Stimulated activated CD8-positive, alpha-beta memory T cell treated with anti-CD3 and anti-CD28 coated beads, Interleukin-12 subunit alpha, Interleukin-12 subunit beta, amount 100 ng/mL, for 24 hours (primary cell): ENCODE results near the gene PRMT7.
A peak's percentile ranks its signal among the peaks of the same experiment; 100 is the strongest.

Experiments used
- DNase-seq: peaks from one replicate; pipeline ENCODE4 v3.0.0-alpha.2; 2020; ENCODE audit errors: extremely low read depth

PRMT7 gene

DNA sequence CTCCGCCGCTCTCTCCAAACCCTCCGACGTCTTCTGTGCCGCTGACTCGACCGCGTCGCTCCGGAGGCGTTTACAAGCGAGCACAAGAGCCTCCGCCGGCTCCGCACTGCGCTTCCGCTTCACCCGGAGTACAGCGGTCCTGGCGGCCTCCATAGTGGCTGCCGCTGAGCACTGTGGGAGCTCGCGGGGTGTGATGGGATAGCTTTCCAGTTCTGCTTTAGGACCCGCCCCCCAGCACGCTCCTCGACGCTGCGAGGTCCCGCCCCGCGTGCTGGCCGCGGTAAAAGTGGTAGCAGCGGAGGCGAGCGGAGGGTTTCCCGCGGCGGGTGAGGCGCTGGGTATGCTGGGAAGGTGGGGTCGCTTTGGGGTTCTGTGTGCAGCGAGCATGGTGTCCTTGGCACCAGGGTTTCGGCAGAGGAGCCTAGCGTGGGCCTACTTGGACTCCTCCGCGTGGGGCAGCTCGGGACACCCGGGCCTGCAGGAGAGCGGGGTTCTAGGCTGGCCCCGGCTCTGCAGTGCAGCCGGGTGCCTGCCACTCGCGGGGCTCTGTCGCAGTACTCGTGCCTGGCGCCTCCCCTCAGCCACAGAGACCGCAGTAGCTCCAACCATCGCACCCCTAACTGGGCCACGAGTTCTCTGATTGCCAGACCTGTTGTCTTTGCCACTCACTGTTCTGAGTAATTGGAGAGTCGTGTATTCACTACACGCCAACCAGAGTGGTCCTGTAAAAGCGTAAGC lies at the start of gene PRMT7, which contains the start of gene SLC7A6OS:
Gene PRMT7 (plus strand): TSS at position 246 of the 738 bp plus-strand sequence. CDS start 4,961 bp downstream, outside the sequence.
Gene SLC7A6OS (minus strand): TSS at position 173 of the 738 bp plus-strand sequence. CDS start 20 bp downstream, at position 153.
- peak; percentile 85 for DNase-seq

DNA sequence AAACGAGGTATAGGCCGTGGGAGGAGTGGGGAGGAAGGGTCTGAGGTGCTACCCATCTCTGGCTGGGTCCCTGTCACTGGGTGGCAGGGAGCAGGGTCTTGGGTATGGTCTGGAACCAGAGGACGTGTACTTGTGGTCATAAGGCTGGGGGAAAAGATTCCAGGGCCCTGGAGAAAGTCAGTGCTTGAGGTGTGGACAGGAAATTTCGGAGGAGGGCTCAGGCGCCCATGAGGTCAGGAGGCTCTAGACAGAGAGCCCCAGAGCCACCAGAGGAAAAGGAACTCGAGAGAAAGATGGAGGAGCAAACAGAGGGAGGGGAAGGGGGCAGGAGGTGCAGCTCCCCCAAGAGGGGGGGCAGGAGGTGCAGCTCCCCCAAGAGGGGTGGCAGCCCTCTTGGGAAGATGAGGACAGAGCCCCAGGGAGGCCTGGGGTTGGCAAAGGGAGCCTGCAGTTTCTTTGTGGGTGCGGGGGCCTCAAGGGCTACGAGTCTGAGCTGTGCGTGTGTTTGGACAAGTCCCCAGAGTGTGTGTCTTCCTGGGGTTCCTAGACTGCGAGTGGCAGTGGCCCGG lies 47.2 kb upstream of the PRMT7 start:
- no peak for DNase-seq

DNA sequence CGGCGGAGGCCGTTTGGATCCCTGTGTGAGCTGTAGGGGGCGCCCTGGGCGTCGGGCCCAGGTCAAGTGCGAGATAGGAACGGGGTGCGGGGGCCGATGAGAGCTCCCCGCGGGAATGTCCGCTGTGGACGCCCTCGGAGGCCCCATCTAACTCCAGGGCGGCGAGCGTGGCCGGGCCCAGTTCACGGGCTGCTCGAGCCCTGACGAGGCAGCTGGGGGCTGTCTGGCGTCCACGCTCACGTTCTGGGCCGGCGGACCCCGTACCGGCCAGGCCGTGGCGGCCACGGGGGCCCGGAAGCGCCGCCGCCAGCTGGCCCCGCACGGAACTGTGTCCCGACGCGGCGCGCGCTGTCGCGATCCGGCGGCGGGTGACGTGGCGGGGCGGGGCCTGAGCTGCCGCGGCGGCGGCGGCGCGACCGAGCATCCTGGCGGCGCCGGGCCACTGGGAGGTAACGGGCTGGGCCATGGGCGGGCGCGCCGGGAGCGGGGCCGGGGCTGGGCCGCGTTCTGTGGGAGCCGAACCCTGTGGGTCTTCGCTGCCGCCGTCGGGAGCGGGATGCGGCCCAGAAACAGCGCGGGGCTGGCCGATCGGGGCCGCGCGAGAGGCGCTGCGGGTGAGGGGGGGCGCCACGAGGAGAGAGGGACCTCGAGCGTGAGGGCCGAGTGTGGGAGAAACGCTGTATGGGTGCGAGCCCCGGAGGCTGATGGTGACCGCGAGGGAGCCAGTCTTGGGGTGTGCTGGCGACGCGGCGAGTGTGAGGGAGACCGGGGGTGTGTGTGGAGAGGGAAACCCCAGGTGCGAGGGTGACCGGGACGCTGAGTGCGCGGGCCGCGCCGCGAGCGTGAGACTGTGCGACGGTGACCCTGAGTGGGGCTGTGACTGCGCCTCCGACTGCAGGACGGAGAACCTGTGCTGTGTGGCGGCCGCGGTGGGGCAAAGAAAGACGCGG lies 46.4 kb upstream of the PRMT7 start, which contains the start of gene SLC7A6:
Gene SLC7A6 (plus strand): TSS at position 399 of the 950 bp plus-strand sequence. CDS start 10,201 bp downstream, outside the sequence.
- peak; percentile 66 for DNase-seq

- DNase-seq, result no peak
These were observed 45.5 kb upstream of the PRMT7 start for GRCh38 chr16:68265078-68265920.

- no peak for DNase-seq
These were observed 43.0 kb upstream of the PRMT7 start for GRCh38 chr16:68267612-68268405.

DNA sequence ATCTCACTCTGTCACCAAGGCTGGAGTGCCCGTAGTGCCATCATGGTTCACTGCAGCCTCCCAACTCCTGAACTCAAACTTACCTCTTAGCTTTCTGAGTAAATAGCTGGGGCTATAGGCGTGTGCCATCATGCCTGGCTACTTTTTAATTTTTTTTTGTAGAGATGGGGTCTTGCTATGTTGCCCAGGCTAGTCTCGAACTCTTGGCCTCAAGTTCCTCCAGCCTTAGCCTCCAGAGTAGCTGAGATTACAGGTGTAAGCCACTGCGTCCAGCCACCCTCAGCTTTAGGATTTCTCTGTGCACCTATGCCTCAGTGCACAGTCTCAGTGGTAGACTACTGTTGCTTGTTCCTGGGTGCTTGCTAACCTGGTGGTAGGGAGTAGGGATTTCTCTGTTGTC lies 41.0 kb upstream of the PRMT7 start:
- no peak for DNase-seq

- no peak for DNase-seq
These were observed 40.5 kb upstream of the PRMT7 start for GRCh38 chr16:68270353-68270752.

DNA sequence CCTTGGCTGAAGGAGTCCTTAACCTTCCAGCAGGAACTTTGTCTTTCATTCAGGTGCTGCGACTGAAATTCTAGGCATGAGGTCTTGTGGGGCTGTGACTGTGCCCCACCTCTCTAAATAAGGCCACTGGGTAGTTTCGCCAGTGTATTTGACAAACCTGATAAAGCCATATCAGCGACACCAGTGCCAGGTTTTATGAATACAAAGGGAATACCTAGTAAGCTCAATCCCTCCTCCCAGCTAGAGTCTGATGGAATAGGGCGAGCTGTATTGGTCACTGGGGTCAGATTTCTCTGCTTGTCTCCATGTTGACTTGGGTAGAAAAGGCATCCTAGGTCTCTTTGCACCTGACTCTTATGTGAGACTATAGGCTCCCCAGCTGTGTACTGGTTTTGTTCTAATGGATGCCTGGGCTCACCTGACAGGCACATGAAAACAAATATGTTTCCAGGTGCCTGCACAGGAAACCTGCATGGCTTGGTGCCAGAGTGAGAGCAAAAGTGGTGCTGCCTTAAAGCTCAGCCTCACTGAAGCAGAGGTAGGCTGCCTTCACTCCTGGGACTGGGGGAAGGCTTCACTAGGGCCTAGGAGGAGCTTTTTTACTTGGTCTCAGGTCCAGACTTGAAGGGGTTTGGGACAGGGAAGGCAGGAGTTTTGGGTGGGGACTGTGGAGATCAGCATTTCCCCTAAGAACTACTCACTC lies 38.2 kb upstream of the PRMT7 start:
- DNase-seq, result no peak

DNA sequence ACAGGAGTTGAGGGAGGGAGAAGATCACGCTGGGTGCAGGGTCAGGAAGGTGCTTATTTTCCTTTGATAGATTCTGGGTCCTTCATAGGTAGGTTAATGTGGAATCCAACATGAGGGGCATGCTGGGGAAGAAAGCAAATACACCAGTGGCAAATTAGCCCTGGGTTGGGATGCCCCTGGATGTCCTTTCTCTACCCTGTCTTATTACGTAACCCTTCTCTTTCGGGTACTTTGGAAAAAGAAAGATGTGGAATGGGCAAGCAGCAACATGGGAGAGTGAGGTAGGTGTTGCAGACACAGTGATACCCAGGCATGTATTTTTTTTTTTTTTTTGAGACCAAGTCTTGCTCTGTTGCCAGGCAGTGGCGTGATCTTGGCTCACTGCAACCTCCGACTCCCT lies 37.4 kb upstream of the PRMT7 start:
- no peak for DNase-seq

- no peak for DNase-seq
These were observed 36.9 kb upstream of the PRMT7 start for GRCh38 chr16:68273896-68274295.

- DNase-seq, result no peak
These were observed 36.4 kb upstream of the PRMT7 start for GRCh38 chr16:68274441-68274840.

GRCh38 chr16:68275611-68276191 lies 35.1 kb upstream of the PRMT7 start:
- no peak for DNase-seq

DNA sequence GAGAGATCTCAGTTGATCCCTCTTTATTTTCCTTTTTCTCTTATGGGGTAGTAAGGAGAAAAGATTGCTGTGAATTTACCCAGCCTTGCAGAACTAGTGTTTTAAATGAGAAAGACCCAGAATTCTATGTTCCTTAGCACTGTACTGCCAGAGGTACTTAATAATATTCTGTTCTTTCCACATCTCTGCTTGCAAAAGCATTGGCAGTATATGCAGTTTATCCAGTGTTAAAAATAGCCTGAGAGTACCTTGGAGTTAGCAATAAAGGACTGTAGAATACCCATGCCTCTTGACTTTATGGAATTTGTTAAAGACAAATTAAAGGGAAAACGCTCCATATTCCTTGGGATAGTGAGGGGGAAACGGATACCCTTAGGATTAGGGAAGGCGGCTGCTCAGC lies 34.6 kb upstream of the PRMT7 start:
- no peak for DNase-seq

DNA sequence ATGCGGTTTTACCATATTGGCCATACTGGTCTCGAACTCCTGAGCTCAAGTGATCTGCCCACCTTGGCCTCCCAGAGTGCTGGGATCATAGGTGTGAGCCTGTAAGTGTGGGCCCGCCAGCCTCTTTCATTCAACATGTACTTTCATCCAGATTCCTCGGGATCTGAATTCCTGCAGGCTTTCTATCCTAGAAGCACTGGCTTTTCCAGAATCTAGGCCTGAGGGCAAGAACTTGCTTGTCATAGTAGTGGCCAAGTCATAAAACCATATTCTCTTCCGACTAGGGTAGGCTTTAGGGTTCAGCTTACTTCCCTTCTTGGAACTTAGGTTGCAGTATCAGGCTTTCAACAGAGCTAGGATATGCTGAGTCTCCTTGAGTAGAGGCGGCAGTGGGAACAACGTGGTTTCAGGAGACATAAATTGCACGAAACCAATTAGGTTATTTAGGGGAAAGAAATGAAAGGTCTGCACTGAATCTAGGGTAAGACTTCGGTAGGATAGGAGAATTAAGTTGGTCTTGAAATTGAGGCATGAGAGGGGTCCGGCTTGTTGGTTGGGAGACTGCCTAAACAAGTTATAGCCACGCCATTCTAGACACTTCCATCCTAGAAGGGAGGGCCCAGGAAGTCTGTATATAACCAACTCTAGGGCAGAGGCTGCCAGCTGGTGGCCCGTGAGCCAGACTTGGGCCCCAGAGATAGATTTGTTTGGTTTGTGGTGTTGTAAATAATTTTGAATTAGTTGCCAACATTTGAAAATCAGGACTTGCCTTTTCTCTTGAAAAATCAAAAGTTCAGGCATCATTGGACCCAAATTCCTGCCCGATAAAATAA lies 30.9 kb upstream of the PRMT7 start:
- DNase-seq, result no peak

DNA sequence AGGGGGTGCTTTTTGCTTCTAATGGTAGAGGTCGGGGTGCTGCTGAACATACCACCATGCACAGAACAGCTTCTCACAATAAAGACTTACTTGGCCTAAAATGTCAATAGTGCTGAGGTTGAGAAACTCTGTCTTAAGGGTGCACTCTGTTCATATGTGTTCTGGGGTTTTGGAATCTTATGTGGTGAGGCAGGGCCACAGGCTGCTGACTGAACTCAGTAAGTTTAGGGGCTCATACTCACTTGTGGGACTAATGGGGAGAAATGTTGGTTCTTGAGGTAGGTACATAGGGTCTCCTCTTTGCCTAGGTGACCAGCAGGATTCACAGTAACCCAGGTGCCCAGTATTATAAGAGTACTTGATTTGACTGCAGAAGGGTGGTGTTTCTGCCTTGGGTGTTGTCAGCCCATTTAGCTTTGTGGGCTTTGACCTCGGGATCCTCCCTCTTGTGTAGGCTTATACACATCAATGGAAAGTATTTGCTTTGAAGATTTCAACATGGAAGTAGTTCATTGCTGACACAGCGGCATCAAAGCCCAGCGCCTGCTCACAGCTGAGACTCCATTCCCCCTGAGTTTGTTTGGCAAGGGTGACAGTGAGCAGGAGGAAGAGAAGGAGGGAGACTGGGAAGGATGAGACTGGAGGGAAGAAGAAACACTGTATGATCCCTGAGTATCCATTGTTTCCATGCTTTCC lies 29.3 kb upstream of the PRMT7 start:
- no peak for DNase-seq

- DNase-seq, result no peak
These were observed 28.8 kb upstream of the PRMT7 start for GRCh38 chr16:68282064-68282452.

DNA sequence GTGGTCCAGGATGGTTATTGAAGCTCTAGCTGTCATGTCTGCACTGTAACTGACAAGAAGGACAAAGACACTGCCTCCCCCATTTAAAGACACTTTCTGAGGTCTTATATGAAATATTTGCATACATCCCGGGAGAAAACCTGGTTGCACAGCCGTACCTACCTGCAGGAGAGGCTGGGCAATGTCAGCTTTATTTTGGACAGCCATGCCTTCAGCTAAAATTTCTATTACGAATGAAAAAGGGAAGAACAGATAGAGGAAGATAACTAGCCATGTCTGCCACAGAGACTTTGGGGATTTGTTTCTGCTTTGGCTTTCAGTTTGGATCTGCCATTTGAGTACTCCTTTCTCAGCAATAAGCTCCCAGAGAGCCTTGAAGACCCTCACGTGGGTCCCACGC lies 27.5 kb upstream of the PRMT7 start:
- no peak for DNase-seq
